Colon (tissue), 2 donors: ENCODE data around the gene SLC16A4.
"Not testable (repeated sequence)": the region's sequence is repeated elsewhere in the genome, so short reads cannot be mapped to it uniquely, and the experiment has no call there.

Experiments
- FAIRE-seq: peaks from 2 replicates; lab custom pipeline; 2012; peaks lifted over from hg19 to GRCh38; lab: Jason Lieb, UNC
- donor health status: control.
- donor health status: control.

SLC16A4 gene

DNA sequence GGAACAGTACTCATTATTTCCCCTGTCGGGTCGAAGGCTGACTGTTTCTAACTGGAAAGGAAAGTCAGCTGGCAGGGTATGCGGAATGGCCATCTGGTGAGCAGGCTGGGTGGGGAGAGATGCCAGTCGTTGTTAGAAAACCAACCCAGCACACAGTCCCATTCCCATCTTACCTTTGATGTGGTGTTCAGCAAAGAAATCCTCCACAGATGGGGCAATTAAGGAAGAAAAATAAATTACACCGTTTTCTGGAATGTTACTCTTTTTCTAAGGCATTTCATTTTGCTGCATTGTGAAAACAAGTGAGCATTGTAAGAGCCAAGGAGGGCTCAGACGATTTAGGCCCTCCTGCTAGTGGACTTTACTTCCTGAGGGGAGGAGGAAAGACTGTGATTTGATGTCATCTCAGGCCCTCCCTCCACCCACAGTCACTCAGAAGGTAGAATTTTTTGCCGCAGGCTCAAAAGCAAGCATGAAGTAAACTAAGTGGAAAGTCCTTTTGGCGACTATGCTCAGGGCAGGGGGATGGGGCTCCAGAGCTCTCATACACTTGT, at the start of gene SLC16A4:
Gene SLC16A4, minus strand, starts transcription at position 335 of the 554 bp plus-strand sequence. CDS start 1,703 bp downstream, outside the sequence.
- FAIRE-seq: no peak

DNA sequence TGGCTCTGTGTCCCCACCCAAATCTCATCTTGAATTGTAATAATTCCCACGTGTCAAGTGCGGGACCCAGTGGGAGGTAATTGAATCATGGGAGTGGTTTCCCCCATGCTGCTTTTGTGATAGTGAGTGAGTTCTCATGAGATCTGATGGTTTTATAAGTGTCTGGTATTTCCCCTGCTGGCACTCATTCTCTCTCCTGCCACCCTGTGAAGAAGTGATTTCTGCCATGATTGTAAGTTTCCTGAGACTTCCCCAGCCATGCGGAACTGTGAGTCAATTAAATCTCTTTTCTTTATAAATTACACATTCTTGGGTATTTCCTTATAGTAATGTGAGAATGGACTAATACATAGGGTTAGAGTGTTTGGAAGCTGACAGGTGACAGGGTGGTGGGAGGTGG, 49.0 kb upstream of the SLC16A4 start:
- not testable (repeated sequence) for FAIRE-seq

DNA sequence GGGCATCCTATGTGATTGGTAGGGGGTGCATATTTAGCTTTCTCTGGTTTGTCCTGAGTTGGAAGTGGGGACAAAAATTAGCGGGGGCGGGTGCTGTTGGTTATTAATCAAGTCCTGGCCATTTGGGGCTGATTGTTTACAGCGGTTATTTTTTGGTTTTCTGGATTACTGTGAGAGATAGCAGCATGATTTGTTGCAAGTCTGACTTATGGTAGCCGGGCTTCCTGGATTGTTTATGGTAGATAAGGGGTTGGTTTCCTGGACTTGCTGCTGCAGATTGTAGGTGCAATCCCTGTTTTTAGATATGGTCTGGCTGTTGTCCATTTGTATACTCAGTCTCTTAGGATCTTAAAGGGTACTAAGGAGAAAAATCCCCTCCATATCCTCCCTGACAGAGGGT, 48.1 kb upstream of the SLC16A4 start:
- no peak for FAIRE-seq

DNA sequence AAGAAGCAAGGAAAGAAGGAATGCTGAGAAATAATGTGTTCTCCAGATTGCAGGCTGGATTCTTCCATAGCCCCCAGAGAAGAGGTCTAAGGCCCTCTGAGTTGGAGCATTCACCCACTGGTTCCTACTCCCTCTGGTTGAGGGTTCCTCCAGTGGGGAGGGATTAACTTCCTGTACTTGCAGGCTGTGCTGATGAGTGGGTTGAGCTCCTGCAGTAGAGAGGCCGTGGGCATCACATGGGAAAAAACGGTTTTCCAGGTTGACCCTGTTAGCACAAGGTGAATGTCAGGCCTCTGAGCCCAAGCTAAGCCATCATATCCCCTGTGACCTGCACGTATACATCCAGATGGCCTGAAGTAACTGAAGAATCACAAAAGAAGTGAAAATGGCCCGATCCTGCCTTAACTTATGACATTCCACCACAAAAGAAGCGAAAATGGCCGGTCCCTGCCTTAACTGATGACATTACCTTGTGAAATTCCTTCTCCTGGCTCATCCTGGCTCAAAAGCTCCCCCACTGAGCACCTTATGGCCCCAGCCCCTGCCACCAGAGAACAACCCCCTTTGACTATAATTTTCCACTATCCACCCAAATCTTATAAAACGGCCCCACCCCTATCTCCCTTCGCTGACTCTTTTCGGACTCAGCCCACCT, 46.9 kb upstream of the SLC16A4 start:
- FAIRE-seq: not testable (repeated sequence)

DNA sequence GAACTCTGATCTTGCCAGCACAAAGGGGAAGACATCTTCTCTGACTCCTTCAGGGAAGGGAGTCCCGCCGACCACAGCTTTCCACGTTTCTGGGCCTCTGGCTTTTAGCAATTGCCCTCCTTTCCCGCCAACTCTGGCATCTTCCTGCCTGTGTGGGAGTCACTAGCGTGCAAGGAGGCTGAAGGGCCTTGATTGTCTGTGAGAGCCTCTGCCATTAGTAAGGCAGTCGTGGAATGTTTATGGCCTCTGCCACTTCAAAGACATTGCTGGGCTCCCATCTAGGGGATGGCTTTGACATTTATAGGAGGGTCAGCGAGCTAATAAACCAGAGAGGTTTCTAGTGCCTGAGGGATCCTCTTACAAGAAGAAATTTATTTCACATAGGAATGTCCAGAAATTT, 45.8 kb upstream of the SLC16A4 start:
- FAIRE-seq: no peak

DNA sequence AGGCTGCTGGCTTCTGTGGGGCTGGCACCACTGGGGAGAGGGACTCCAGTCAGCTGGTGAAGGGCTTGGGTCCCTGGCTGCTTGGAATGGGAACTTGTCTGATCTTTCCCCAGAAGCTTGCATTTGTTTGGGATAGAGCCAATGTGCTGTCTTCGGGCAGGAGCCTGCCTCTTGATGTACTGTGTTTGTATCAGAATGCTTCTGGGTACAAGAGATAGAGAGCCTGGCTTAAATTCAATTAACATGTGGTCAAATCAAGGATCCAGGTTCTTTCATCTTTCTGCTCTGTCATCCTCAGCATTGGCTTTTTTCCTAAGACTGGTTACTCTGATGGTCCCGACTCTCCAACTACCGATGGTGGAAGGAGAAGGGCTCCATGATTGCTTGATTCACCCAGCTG, 44.1 kb upstream of the SLC16A4 start:
- no peak for FAIRE-seq

DNA sequence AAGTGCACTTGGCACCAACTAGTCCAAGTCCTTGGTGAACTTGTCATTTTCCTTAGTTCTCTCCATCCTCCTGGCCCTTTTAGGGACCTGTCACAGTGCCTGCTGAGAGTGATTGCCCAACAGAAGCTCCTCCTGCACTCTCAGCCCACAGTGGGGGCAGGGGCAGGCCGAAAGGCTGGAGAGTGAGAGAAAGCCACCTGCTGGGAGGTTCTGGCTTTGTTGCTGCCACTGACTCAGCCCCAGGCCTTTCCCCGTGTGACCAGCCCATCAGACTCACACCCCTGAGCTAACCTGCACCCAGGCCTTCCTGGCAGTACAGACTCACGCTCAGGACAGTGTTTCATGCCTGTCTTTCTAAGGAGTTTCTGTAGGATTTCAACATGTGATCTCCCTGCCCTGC, 43.0 kb upstream of the SLC16A4 start:
- FAIRE-seq: no peak

DNA sequence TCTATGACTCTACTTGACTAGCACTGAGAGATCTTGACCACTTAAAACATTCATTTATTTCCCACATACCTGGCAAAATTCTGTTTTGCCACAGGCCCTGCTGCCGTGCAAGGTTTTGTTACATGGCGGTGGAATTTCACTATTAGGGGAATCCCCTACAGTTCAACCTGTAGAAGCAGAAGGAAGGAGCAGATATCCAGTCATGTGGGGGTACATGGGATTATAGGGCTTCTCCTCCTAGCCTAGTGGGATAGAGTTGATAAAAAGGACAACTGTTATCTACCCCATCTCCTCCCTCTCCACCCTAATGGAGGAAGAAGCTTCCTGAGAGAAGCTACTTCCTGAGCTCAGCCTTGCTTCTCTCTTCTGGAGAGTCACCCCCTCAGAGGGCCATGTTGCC, 42.4 kb upstream of the SLC16A4 start:
- no peak for FAIRE-seq

DNA sequence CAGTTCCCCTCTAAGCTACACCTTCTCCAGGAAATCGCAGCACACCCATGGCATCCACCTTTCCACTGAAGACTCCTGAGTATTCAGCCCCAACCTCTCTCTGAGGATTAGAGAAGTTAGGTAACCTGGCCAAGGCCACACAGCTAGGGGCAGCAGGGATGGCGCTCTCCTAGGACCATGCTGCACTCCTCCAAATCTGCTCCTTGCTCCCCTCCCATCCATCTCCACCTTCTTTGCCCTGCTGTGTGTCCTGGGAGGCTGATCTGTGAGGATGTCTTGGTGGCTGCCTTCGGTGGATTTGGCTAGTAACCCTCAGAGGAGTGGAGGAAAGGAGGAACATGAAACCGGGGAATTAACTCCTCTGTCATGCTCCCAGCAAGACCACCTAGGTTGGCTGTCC, 40.1 kb upstream of the SLC16A4 start:
- FAIRE-seq: no peak

DNA sequence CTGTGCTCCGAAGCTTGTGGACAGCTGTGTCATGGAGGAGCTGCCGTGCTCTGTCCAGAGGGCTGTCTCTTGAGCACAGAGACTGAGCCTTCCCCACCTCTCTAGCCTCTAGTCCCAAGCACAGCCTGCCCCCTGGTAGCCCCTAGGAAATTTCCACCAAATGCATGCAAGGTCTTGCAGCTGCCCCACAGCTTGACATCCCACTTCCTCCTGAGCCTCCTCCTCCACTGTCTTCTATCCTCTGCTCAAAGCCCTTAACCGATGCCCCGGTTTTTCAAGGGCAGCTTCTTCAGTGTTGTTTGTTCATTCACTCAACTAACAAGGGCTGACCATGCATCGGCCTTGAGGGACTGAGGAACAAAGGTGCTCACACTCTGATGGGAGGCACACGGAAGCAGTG, 39.5 kb upstream of the SLC16A4 start:
- FAIRE-seq: no peak

DNA sequence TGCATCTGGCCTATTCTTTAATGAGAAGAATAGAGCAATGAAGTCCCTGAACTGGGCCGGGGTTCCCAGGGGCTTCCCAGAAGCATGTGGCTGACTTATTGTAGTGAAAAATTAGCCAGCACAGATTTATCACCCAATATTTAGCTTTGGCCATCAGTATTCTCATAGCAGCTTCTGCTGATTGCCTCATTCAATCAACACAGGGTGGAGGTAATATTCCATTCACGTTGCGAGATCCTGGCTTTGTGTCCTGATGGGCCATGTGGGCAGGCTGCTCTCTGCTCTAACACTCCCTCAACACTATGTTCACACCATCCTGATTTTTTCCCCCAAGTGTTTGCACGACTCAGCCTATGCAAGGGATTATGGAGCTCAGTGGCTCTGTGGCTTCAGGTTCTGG, 38.1 kb upstream of the SLC16A4 start:
- no peak for FAIRE-seq

DNA sequence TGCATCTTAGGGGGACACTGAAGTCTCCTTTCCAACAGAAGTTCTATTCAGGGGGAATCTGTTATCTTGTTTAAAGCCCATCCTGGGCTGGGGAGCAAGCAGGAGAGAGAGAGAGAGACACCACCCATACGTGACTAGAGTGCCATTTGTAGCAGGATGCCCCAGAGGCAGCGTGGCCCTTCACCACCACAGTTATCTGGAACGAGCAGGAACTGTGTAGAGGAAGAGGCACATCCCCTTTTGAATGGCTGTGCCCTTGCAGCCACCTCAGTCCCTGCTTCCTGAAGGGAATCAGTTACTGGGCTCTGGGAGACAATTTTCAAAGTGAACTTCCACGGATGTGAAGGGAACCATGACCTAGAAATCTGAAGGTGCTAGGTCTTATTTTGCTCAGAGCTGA, 36.0 kb upstream of the SLC16A4 start:
- no peak for FAIRE-seq

DNA sequence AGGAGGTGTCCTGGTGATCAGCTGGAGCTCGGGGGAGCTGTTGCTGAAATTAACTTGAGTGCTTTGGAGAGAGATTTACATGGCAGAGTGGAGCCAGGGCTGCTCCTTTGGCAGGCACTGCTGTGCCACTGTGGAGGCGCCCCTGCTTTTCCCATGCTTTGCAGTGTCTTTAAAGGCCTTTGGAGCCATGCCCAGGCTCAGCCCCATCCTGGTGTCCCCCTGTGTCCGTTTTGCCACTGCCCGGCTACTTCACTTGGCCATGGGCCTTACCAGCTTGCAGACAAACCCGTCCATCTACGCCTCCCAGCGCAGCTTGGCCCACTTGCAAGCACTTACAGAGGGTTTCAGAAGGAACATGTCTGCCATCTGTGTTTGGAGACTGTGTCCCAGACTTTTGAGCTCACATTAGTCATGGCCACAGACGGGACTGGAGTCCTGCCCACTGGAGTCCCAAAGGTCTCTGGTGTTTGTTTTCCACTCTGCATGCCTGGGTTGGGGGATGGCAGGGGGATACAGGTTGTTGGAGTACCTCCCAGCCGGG, 34.9 kb upstream of the SLC16A4 start:
- no peak for FAIRE-seq

DNA sequence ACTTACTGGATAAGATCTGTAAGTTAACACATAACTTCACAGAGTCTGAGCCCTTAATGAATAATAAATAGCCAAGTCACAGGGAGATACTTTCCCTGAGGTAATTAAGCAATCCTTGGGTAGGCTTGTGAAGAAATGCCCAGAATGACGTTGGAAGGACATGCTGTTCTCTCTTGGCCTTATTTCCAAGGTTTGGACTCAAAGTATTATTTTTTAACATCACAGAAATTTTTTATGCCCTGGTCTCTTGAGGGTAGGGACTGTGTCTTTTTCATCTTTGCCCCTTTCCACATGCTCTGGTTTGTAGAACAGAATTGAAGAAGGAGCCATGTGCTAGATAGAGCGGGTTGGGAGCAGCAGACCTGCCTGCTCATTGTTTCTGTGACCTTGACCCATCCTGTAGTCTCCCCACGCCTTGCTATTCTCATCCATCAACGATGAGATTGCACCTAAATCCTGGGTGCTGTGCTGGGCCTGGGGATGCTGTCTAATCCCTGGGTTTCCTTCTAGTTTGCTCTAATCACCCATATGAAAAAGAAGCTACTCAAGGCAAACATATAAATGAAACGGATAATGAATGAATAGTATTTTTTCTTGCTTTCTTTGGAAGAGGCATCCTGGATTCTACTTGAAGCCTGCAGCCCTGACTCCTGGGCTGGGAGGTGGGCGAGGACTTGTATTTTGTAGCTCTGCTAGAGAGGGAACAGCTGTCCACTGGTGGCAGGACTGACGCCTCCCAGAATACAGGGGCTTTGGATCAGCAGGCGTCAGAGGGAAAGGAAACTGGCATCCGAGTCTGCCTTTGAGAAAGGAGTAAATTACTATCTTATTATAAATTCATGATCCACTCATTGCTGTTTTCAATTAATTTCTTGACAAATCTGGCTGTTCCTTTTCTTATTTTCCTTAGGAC, 34.1 kb upstream of the SLC16A4 start:
- FAIRE-seq: no peak

DNA sequence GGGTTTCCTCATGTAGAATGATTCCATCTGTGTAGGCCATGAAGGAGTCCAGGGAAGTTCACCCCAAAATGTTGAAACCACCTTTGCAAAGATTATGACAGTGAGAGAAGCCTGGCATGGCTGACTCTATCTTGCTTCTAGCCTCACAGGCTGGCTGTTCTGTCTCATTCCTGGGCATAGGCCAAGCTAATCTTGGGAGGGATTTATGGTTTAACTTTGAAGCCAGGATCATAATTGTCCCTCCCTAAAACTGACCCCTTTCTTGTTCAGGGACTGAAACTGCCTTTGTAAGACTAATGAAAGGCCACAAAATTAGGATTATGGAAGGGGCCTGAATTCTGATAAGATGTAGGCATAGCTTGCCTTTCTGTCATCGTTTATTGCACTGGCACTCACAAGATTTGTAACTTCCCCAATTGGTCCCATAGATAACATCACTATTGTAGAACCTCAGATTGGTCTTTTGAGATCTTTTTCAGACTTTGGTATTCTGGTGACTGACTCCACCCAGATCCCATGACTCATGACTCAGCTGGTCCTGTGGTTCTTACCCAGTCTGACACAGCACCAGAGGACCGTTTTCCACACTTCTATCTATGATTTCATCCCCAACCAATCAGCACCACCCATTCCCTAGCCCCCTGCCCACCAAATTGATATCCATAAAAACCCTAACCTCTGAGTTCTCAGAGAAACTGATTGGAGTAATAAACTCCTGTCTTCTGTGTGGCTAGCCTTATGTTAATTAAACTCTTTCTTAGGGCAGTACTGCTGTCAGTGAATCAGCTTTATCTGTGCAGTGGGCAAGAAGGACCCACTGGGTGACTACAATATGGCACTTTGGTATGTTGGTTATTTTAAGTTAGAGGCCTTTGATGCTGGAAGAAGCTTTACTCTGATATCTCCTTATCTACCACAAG, 30.3 kb upstream of the SLC16A4 start:
- FAIRE-seq: no peak

DNA sequence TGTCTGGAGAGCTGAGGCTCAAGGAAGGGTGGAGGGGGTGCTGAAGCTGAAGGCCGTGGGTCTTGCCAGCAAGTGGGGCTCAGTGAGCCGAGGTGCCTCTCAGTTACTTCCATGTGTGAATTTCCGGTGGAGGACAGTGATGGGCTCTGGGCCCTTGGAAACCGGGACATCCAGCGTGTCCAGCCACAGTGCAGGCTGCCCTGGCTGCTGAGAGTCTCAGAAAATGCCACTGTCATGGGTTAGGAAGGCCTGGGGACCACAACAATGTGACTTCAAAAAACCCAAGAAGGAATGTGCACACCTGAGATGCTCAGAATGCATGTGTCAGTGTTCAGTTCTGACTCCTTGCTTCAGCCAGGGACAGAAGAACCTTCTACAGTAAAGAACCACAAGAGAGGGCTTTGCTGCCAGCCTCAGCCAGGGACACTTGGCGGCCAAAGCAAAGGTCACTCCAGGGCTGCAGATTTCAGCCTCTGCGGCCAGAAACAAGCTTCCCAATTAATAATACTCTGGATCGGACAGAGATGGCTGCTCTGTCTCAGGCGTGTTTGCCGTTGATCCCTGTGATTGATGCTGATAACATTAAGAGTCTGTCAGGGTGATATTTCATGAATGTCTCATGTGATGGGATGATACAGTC, 29.3 kb upstream of the SLC16A4 start:
- FAIRE-seq: no peak

DNA sequence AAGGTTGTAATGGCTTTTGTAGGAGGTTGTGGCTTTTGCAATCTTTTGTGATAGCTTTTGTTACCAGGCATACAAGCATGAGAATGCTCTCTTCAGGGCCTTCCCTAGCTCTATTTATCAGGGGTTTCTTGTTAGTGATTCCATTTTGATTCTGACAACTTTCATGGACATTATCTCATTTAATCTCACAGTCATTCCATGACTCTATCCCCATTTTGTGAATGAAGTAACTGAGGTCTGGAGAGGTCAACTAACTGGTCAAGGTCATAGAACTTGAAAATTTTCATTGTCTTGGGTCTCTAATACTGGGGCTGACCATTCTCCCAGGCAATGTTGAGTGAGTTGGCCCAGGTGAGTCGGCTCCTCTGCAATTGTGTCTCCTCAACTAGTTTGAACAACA, 27.9 kb upstream of the SLC16A4 start:
- FAIRE-seq: no peak

DNA sequence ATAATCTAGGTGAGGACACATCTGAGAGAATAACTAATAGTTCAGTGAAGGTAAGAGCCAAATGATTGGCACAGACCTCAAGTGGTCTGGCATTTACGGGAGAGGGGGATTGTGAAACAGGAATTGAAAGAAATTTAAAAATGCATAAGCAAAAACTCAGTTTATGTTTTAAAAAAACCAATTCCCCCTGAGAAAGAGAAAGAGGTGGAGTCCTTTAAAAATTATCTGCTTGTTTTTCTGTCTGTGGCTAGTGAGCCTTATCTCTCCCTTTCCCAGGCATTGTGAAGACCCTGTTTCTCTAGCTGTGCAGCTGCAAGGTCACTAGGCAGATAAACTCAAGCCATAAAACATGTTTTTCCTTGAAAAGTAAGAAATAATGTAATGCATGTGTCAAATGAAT, 22.2 kb upstream of the SLC16A4 start:
- FAIRE-seq: not testable (repeated sequence)

DNA sequence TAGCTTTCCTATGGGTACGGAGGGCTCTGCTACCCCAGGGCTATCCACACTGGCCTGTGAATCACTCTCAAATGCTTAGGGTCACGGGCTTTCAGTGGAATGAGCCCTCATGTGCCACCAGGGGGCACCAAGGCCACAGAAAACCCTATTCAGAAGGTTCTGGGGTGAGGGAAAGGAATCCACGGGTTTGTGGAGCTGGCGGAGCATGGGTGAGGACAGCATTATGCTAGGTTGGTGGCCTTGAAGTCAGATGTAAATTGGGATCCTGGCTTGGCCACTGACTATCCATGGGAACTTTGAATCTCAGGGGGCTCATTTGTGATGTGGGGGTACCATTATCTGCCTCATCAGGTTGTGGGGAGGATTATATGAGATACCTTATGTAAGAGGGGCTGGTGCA, 21.8 kb upstream of the SLC16A4 start:
- no peak for FAIRE-seq

DNA sequence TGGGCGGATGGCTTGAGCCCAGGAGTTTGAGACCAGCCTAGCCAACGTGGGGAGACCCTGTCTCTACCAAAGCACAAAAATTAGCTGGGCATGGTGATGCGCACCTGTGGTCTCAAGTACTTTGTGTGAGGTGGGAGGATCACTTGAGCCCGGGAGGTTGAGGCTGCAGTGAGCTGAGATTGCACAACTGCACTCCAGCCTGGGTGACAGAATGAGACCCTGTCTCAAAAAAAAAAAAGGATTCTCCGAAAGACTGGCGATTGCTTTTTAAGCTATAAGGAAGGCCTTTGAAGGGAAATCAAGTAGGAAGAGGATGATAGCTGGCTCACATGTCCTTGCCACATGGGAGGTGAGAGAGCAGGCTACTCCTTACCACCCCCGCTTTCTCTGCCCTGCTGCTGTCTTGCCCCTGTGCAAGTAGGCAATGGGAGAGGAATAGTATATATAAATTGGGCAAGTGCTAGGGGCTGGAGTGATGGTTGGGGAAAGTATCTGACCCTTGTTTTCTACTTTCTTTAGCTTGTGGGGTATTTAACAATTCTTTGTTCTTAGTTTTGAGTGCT, 20.4 kb upstream of the SLC16A4 start:
- no peak for FAIRE-seq

DNA sequence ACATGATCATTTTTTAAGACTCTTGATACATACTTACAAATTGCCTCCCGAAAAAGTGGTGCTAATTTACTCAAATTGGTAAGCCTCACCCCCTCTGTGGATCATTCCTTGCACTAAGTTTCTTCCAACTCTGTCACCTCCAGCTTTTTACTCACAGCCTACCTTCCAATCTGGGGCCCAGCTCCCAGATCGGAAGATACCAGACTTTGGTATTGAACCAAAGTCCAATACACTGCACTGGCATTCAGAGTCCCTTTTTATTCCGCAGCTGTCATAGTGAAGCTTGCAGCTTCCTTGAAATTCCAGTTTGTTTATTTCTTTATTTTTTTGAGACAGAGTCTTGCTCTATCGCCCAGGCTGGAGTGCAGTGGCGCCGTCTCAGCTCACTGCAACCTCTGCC, 18.5 kb upstream of the SLC16A4 start:
- FAIRE-seq: no peak
